Measurements from ENCODE around the gene GLB1L. TPM values are rescaled to one million over a fixed set of nuclear protein-coding genes. Genes with fewer than 3 reads are reported as not detected.

GLB1L gene
- total and polyA plus RNA-seq, 3 donors from 2014 or later = 70.9 to 224 (median 109) TPM

- DNase-seq = no peak
- TF ChIP-seq, protein P1, sequence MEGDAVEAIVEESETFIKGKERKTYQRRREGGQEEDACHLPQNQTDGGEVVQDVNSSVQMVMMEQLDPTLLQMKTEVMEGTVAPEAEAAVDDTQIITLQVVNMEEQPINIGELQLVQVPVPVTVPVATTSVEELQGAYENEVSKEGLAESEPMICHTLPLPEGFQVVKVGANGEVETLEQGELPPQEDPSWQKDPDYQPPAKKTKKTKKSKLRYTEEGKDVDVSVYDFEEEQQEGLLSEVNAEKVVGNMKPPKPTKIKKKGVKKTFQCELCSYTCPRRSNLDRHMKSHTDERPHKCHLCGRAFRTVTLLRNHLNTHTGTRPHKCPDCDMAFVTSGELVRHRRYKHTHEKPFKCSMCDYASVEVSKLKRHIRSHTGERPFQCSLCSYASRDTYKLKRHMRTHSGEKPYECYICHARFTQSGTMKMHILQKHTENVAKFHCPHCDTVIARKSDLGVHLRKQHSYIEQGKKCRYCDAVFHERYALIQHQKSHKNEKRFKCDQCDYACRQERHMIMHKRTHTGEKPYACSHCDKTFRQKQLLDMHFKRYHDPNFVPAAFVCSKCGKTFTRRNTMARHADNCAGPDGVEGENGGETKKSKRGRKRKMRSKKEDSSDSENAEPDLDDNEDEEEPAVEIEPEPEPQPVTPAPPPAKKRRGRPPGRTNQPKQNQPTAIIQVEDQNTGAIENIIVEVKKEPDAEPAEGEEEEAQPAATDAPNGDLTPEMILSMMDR (IDR thresholded peaks at IDR 0.05) = no peak
- TF ChIP-seq POLR2A (IDR thresholded peaks at IDR 0.05) = no peak
- H3K4me3 ChIP-seq = no peak overlapping the region
- no peaks in the 10 kb centered on the region for H3K36me3 ChIP-seq (ENCODE audit: low read depth, missing control alignments)
- intact Hi-C loops (cut with DNase I; ENCODE audit: low total_unique reads) = no loop called here
- no peaks in the 10 kb centered on the region for H3K9me3 ChIP-seq
- H3K4me1 ChIP-seq = peaks cover 15% of the 10 kb centered on the region
- no peaks in the 10 kb centered on the region for H3K27me3 ChIP-seq
- H3K27ac ChIP-seq = no peak overlapping the region
- 82 to 85% methylated on average over 6 of the region's 6 CpGs for WGBS, 2 donors
Measured at GRCh38 chr2:219251656-219252055, 6.4 kb upstream of the GLB1L start.

DNA sequence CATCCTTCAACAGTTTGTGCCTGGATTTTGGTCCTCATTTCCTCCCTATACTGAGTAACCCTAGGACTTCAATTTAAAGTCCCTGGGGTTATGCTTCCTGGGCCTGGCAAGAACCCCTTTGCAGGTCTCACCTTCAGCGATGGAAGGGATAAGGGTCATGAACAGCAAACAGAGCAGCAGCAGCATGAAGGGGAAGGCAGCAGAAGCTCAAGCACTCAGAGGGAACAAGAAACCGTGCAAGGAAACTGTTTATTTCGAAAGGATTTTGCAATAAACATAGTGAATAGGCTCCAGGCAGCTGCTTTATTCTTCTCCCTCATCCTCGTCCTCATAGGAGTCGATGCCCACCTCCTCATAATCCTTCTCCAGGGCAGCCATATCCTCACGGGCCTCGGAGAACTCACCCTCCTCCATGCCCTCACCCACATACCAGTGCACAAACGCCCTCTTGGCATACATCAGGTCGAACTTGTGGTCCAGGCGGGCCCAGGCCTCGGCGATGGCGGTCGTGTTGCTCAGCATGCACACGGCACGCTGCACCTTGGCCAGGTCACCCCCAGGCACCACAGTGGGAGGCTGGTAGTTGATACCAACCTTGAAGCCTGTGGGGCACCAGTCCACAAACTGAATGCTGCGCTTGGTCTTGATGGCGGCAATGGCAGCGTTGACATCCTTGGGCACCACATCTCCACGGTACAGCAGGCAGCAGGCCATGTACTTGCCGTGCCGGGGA, 5.0 kb upstream of the GLB1L start:
- WGBS, 2 donors = 87 to 92% methylated on average over 15 to 22 of the region's 22 CpGs
- H3K27ac ChIP-seq = peak overlapping the region in 1 of 2 donors; percentile 58
- H3K4me1 ChIP-seq = peaks cover 20% of the 10 kb centered on the region
- no peak for DNase-seq
- intact Hi-C loops (cut with DNase I; ENCODE audit: low total_unique reads) = no loop called here
- H3K4me3 ChIP-seq = no peak overlapping the region
- no peaks in the 10 kb centered on the region for H3K9me3 ChIP-seq
- no peaks in the 10 kb centered on the region for H3K27me3 ChIP-seq
- H3K36me3 ChIP-seq (ENCODE audit: low read depth, missing control alignments) = no peaks in the 10 kb centered on the region
- TF ChIP-seq, protein P1 (IDR thresholded peaks at IDR 0.05) = no peak
- no peak for TF ChIP-seq POLR2A (IDR thresholded peaks at IDR 0.05)

DNA sequence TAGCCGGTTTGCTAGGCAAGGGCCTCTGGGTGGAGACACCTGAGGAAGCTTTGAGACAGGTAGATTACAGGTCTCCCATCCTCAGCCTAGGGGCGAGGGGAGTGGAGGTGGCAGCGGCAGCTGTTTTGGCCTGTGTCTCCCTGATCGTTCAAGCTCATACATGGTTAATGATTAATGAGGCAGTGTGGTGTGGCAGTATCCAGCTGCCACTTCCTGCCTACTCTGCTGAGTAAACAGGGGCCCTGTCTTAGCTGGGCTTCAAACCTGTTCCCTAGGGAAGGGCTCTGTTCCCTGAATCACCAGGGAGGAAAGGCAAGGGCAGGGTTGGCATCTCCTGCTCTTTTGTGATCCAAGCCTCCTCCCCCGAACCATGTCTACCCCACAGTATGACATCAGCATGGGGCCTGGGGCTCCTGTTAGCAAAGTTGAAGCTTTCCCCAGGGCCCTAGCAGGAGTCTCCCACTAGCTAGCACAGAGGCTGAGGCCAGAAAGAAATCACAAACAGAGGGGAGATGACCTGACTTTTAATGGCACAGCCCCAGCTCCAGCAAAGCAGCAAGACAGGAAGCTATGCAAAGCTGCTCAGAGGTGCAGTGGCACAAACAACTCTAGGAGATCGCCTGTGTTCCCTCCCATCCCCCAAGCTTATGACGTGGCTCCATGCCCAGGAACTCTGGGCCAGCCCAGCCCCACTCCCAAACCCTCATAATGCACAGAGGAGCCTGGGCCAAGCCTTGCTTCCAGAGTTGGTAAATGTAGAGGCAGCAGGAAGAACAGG, 4.1 kb upstream of the GLB1L start:
- H3K4me3 ChIP-seq = no peak overlapping the region
- H3K36me3 ChIP-seq (ENCODE audit: low read depth, missing control alignments) = no peaks in the 10 kb centered on the region
- intact Hi-C loops (cut with DNase I; ENCODE audit: low total_unique reads) = no loop called here
- peak overlapping the region in 1 of 2 donors; percentile 58 for H3K27ac ChIP-seq
- no peaks in the 10 kb centered on the region for H3K9me3 ChIP-seq
- H3K27me3 ChIP-seq = no peaks in the 10 kb centered on the region
- peaks cover 20% of the 10 kb centered on the region for H3K4me1 ChIP-seq
- peak; percentile 60 for DNase-seq
- no peak for TF ChIP-seq POLR2A (IDR thresholded peaks at IDR 0.05)
- TF ChIP-seq, protein P1 (IDR thresholded peaks at IDR 0.05) = no peak
- WGBS, 2 donors = 50 to 57% methylated on average over 5 to 7 of the region's 7 CpGs

GRCh38 chr2:219248845-219249202, 3.6 kb upstream of the GLB1L start:
- 72 to 98% methylated on average over 2 of the region's 2 CpGs for WGBS, 2 donors
- DNase-seq = no peak
- H3K27me3 ChIP-seq = no peaks in the 10 kb centered on the region
- H3K4me3 ChIP-seq = no peak overlapping the region
- no peak for TF ChIP-seq POLR2A (IDR thresholded peaks at IDR 0.05)
- TF ChIP-seq, protein P1 (IDR thresholded peaks at IDR 0.05) = no peak
- intact Hi-C loops (cut with DNase I; ENCODE audit: low total_unique reads) = no loop called here
- H3K9me3 ChIP-seq = no peaks in the 10 kb centered on the region
- peak overlapping the region in 1 of 2 donors; percentile 58 for H3K27ac ChIP-seq
- peaks cover 14% of the 10 kb centered on the region for H3K4me1 ChIP-seq
- H3K36me3 ChIP-seq (ENCODE audit: low read depth, missing control alignments) = no peaks in the 10 kb centered on the region

All from testis (tissue), 3 donors.